Measurements from ENCODE around the gene MSX2.

MSX2 gene

DNA sequence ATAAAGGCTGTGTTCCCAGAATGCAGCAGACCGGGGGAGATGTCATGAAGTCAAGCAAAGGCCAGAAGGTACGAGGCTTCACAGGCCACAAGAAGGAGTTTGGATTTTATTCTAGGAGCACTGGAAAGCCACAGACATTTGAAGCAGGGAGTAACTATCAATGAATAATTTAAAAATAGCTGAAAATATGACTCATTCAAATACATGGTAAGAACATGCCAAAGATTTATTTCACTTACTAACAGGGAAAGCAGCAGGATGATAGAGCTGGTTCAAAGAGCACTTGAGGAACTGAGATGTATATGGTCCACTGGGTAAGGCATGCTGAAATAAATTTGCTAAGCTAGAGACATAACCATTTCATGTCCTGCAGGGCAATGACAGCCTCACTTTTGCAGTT lies 53.2 kb downstream of the MSX2 start:
- DNase-seq = no peak

All from T-helper 2 cell (primary cell).